Brain microvascular endothelial cell (primary cell): ENCODE measurements around the gene ZBED1.
"Not testable (repeated sequence)": the region's sequence is repeated elsewhere in the genome, so short reads cannot be mapped to it uniquely, and the experiment has no call there.

Experiments
- DNase-seq: peaks from one replicate; pipeline ENCODE4 v3.0.0-alpha.2; 2020
- H3K27ac ChIP-seq: fragments of 250-450 bp; sonication (Bioruptor Pico); 2 replicates; pipeline ENCODE4 v1.5.1; 2020; ENCODE audit warnings: mild to moderate bottlenecking, moderate library complexity
- H3K27me3 ChIP-seq: fragments of 250-450 bp; sonication (Bioruptor Pico); replicated peaks from 2 replicates; pipeline ENCODE4 v1.5.1; 2020; ENCODE audit warnings: mild to moderate bottlenecking
- H3K36me3 ChIP-seq: fragments of 250-450 bp; sonication (Bioruptor Pico); replicated peaks from 2 replicates; pipeline ENCODE4 v1.5.1; 2020; ENCODE audit warnings: mild to moderate bottlenecking
- H3K4me3 ChIP-seq: 2 replicates; pipeline ENCODE4 v1.5.1; 2011; ENCODE audit warnings: low read depth, mild to moderate bottlenecking, control low read depth, low read length, moderate library complexity
- in situ Hi-C: cut with HindIII; loops from 2 replicates; pipeline ENCODE4 v1.10.0; 2017; ENCODE audit warnings: low sequenced_read_pairs, low pct_ligation_motif_present
- TF ChIP-seq, protein P1 (sequence below): IDR thresholded peaks from 2 replicates; pipeline ENCODE4 v1.5.1; 2011; ENCODE audit warnings: low read depth, mild to moderate bottlenecking, moderate library complexity, low read length, control low read depth, inconsistent platforms; ENCODE audit errors: missing control alignments

Gene ZBED1

GRCh38 chrX:2484721-2485648 lies 15.8 kb downstream of the ZBED1 start:
- peak overlapping the region; percentile 53 for H3K27ac ChIP-seq
- H3K36me3 ChIP-seq, result peaks cover 35% of the 10 kb centered on the region
- in situ Hi-C loops, result no loop called here
- H3K27me3 ChIP-seq, result no peaks in the 10 kb centered on the region
- H3K4me3 ChIP-seq, result no peak overlapping the region
- TF ChIP-seq, protein P1, sequence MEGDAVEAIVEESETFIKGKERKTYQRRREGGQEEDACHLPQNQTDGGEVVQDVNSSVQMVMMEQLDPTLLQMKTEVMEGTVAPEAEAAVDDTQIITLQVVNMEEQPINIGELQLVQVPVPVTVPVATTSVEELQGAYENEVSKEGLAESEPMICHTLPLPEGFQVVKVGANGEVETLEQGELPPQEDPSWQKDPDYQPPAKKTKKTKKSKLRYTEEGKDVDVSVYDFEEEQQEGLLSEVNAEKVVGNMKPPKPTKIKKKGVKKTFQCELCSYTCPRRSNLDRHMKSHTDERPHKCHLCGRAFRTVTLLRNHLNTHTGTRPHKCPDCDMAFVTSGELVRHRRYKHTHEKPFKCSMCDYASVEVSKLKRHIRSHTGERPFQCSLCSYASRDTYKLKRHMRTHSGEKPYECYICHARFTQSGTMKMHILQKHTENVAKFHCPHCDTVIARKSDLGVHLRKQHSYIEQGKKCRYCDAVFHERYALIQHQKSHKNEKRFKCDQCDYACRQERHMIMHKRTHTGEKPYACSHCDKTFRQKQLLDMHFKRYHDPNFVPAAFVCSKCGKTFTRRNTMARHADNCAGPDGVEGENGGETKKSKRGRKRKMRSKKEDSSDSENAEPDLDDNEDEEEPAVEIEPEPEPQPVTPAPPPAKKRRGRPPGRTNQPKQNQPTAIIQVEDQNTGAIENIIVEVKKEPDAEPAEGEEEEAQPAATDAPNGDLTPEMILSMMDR, result no peak
- peak; percentile 56 for DNase-seq

DNA sequence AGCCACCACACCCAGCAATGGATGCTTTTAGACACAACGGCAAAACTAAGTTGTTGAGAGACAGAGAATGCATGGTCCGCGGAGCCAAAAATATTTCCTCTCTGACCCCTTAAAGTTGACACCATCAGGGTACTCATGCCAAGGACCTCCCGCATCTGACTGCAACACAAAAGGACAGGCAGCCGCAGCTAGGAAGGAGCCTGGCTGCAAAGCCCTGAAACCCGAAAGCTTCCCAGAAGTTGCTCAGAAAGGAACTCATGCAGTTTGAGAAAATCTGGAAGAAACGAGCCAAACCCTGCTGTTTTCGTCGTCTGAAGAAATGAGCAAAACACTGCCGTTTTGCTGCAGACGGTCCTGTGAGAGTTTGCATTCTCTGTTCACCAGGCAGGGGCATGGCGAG lies 16.5 kb downstream of the ZBED1 start:
- H3K27me3 ChIP-seq, result no peaks in the 10 kb centered on the region
- H3K4me3 ChIP-seq, result no peak overlapping the region
- peaks cover 28% of the 10 kb centered on the region for H3K36me3 ChIP-seq
- in situ Hi-C loops, result no loop called here
- H3K27ac ChIP-seq, result peak overlapping the region; percentile 53
- DNase-seq, result peak; percentile 6
- TF ChIP-seq, protein P1, result no peak

GRCh38 chrX:2483398-2484060 lies 17.2 kb downstream of the ZBED1 start:
- in situ Hi-C loops, result no loop called here
- no peak overlapping the region for H3K27ac ChIP-seq
- no peak for DNase-seq
- H3K27me3 ChIP-seq, result no peaks in the 10 kb centered on the region
- H3K36me3 ChIP-seq, result peaks cover 21% of the 10 kb centered on the region
- no peak overlapping the region for H3K4me3 ChIP-seq
- TF ChIP-seq, protein P1, result no peak

DNA sequence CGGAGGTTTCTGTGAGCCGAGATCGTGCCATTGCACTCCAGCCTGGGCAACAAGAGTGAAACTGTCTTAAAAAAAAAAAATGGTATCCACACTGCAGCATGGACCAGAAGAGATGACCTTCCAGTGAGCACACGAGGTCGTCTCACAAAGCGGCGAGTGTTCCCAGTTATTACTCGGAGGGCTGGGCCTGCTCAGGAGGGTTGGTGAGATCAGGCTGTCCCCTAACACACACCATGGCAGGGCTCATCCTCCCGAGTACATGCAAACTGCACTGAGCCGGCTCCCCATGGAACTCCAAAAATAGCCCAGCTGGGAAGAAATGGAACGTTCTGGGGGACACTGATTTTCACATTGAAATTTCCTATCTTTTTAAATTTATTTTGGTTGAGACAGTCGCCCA lies 19.2 kb downstream of the ZBED1 start:
- DNase-seq, H3K36me3 ChIP-seq, in situ Hi-C loops, H3K27ac ChIP-seq, H3K27me3 ChIP-seq, H3K4me3 ChIP-seq: not testable (repeated sequence)

DNA sequence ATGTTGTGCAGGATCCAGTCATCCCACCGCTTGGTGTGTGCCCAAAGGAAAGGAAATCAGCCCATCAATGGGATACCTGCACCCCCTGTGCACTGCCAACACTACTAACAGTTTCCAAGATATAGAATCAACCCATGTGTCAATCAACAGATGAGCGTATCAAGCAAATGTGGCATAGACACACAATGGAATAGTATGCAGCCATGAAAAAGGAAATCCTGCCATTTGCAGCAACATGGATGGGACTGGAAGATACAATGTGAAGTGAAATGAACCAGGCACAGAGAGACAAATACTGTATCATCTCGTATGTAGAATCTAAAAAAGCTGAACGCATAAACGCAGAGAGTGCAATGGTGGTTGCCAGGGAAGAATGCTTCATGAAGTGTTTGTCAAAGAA lies 20.8 kb downstream of the ZBED1 start:
- H3K4me3 ChIP-seq, H3K36me3 ChIP-seq, DNase-seq, H3K27ac ChIP-seq, H3K27me3 ChIP-seq, in situ Hi-C loops: not testable (repeated sequence)

- Histone ChIP-seq H3K4me3 (no peak overlapping the region), H3K36me3 (no peaks in the 10 kb centered on the region), H3K27ac (no peak overlapping the region), H3K27me3 (no peaks in the 10 kb centered on the region)
- in situ Hi-C loops, result no loop called here
- DNase-seq, result no peak
- TF ChIP-seq, protein P1, result no peak
These were observed 21.4 kb downstream of the ZBED1 start for GRCh38 chrX:2479420-2479780.
